Loucy (cell line): ENCODE data around the gene SAA4.

Source experiments
- H2AFZ ChIP-seq: fragments of 200-600 bp; sonication (generic); 2 replicates; pipeline ENCODE4 v1.6.0; 2016; ENCODE audit warnings: antibody characterized with exemption, mild to moderate bottlenecking, low read length, moderate library complexity
- H3F3A ChIP-seq: fragments of 200-600 bp; 2 replicates; pipeline ENCODE4 v1.6.0; 2016; ENCODE audit warnings: antibody characterized with exemption, low read depth, mild to moderate bottlenecking
- H3K27me3 ChIP-seq: fragments of 200-600 bp; sonication (generic); 2 replicates; pipeline ENCODE4 v1.6.1; 2014; ENCODE audit warnings: low read length, mild to moderate bottlenecking; ENCODE audit not compliant: insufficient read depth, poor library complexity, severe bottlenecking
- H3K36me3 ChIP-seq: fragments of 200-600 bp; sonication (generic); 2 replicates; pipeline ENCODE4 v1.6.1; 2016; ENCODE audit warnings: low read length; ENCODE audit not compliant: insufficient read depth
- H3K4me1 ChIP-seq: fragments of 200-600 bp; sonication (generic); 2 replicates; pipeline ENCODE4 v1.5.1; 2014; ENCODE audit warnings: low read length, mild to moderate bottlenecking; ENCODE audit not compliant: insufficient read depth, poor library complexity, severe bottlenecking
- H3K4me2 ChIP-seq: fragments of 200-600 bp; sonication (generic); 2 replicates; pipeline ENCODE4 v1.6.0; 2014; ENCODE audit warnings: antibody characterized with exemption, low read length, low read depth, mild to moderate bottlenecking; ENCODE audit not compliant: poor library complexity, severe bottlenecking
- H3K4me3 ChIP-seq: fragments of 200-600 bp; sonication (generic); 2 replicates; pipeline ENCODE4 v1.5.1; 2014; ENCODE audit warnings: low read length, mild to moderate bottlenecking, mixed read lengths; ENCODE audit not compliant: poor library complexity, severe bottlenecking
- H3K79me2 ChIP-seq: fragments of 200-600 bp; sonication (generic); 2 replicates; pipeline ENCODE4 v1.6.1; 2014; ENCODE audit warnings: low read length; ENCODE audit not compliant: insufficient read depth
- H3K9ac ChIP-seq: fragments of 200-600 bp; sonication (generic); 2 replicates; pipeline ENCODE4 v1.6.0; 2014; ENCODE audit warnings: mild to moderate bottlenecking, low read depth, low read length, moderate library complexity; ENCODE audit not compliant: poor library complexity, severe bottlenecking
- H3K9me2 ChIP-seq: fragments of 200-600 bp; sonication (generic); replicated peaks from 2 replicates; pipeline ENCODE4 v1.6.1; 2016; ENCODE audit warnings: low read depth, low read length, mixed read lengths
- H3K9me3 ChIP-seq: fragments of 200-600 bp; sonication (generic); 2 replicates; pipeline ENCODE4 v1.6.1; 2014; ENCODE audit warnings: mild to moderate bottlenecking, antibody characterized with exemption, low read length, low read depth; ENCODE audit not compliant: insufficient read depth
- H4K20me1 ChIP-seq: fragments of 200-600 bp; sonication (generic); 2 replicates; pipeline ENCODE4 v1.6.0; 2014; ENCODE audit warnings: antibody characterized with exemption, low read length, mild to moderate bottlenecking; ENCODE audit not compliant: insufficient read depth, poor library complexity, severe bottlenecking
- CTCF ChIP-seq: fragments of 200-600 bp; sonication (generic); conservative IDR thresholded peaks from 2 replicates; pipeline ENCODE4 v1.5.1; 2014; ENCODE audit warnings: mild to moderate bottlenecking, antibody characterized with exemption, low read length
- EZH2phosphoT487 ChIP-seq: fragments of 200-600 bp; IDR thresholded peaks from 2 replicates; pipeline ENCODE4 v1.6.1; 2018; ENCODE audit warnings: antibody characterized with exemption, mild to moderate bottlenecking, moderate library complexity, borderline replicate concordance

The SAA4 gene

GRCh38 chr11:18245396-18245795 is 8.8 kb upstream of the SAA4 start:
- H2AFZ ChIP-seq = no peak overlapping the region
- H3K27me3 ChIP-seq = no peaks in the 10 kb centered on the region

GRCh38 chr11:18243783-18244362 is 7.3 kb upstream of the SAA4 start:
- Histone ChIP-seq H3K79me2 (no peaks in the 10 kb centered on the region), H3K9me2 (no peaks in the 10 kb centered on the region), H2AFZ (peak overlapping the region; percentile 86)

More at GRCh38 chr11:18245396-18245795, 8.8 kb upstream of the SAA4 start:
- no peak for TF ChIP-seq CTCF
- TF ChIP-seq EZH2phosphoT487 = no peak
- Histone ChIP-seq H3K4me1 (no peaks in the 10 kb centered on the region), H3K79me2 (no peaks in the 10 kb centered on the region), H3K36me3 (no peaks in the 10 kb centered on the region), H4K20me1 (no peaks in the 10 kb centered on the region), H3K4me2 (no peak overlapping the region), H3K9me3 (no peaks in the 10 kb centered on the region), H3F3A (no peaks in the 10 kb centered on the region), H3K9ac (no peak overlapping the region), H3K4me3 (no peak overlapping the region), H3K9me2 (no peaks in the 10 kb centered on the region)

GRCh38 chr11:18239655-18240054 is 3.1 kb upstream of the SAA4 start:
- Histone ChIP-seq H3K79me2 (no peaks in the 10 kb centered on the region), H3K9me3 (no peaks in the 10 kb centered on the region), H3K9me2 (no peaks in the 10 kb centered on the region), H3F3A (no peaks in the 10 kb centered on the region), H3K27me3 (peaks cover 32% of the 10 kb centered on the region), H2AFZ (no peak overlapping the region), H4K20me1 (no peaks in the 10 kb centered on the region), H3K9ac (no peak overlapping the region), H3K4me3 (no peak overlapping the region), H3K4me1 (no peaks in the 10 kb centered on the region), H3K36me3 (no peaks in the 10 kb centered on the region), H3K4me2 (no peak overlapping the region)
- no peak for TF ChIP-seq EZH2phosphoT487
- no peak for TF ChIP-seq CTCF

More at GRCh38 chr11:18243783-18244362, 7.3 kb upstream of the SAA4 start:
- no peaks in the 10 kb centered on the region for H3F3A ChIP-seq
- no peaks in the 10 kb centered on the region for H3K36me3 ChIP-seq
- H3K4me3 ChIP-seq = no peak overlapping the region
- no peaks in the 10 kb centered on the region for H3K9me3 ChIP-seq
- H3K4me2 ChIP-seq = no peak overlapping the region
- peaks cover 11% of the 10 kb centered on the region for H3K27me3 ChIP-seq
- no peaks in the 10 kb centered on the region for H3K4me1 ChIP-seq
- TF ChIP-seq CTCF = peak; percentile 97
- no peak for TF ChIP-seq EZH2phosphoT487
- H4K20me1 ChIP-seq = no peaks in the 10 kb centered on the region
- H3K9ac ChIP-seq = no peak overlapping the region
